ENCODE data around the gene VPS13D. TPM values are rescaled to one million over a fixed set of nuclear protein-coding genes. Genes with fewer than 3 reads are reported as not detected.
"Not testable (repeated sequence)": the region's sequence is repeated elsewhere in the genome, so short reads cannot be mapped to it uniquely, and the experiment has no call there.

Gene VPS13D
- total RNA-seq, 2 experiments from 2014 or later: 32.5 to 39.9 TPM

GRCh38 chr1:12376236-12377045 lies 146.6 kb downstream of the VPS13D start:
- H3K27ac Mint-ChIP-seq: no peak overlapping the region
- H3K36me3 Mint-ChIP-seq (ENCODE audit: low read depth): peaks cover 61% of the 10 kb centered on the region
- CTCF ChIA-PET: interaction anchor here (1.0 kb wide), 1 partner anchor 243 kb away, joined by 5 read pairs; no protein-coding TSS in a partner anchor
- no peaks in the 10 kb centered on the region for H3K27me3 Mint-ChIP-seq (ENCODE audit: low read depth)
- no peak overlapping the region for H3K4me3 Mint-ChIP-seq
- H3K9me3 Mint-ChIP-seq (ENCODE audit: insufficient read depth): no peaks in the 10 kb centered on the region
- POLR2A ChIA-PET: no interaction called here
- DNase-seq (no peak), ATAC-seq (no peak)
- H3K4me1 Mint-ChIP-seq (ENCODE audit: low read depth): peaks cover 11% of the 10 kb centered on the region

- no peaks in the 10 kb centered on the region for H3K27me3 Mint-ChIP-seq (ENCODE audit: low read depth)
- CTCF ChIA-PET: interaction anchor here (1.0 to 1.5 kb wide), 2 partner anchors 47 to 70 kb away, joined by 3 to 4 read pairs; no protein-coding TSS in a partner anchor
- H3K4me3 Mint-ChIP-seq: no peak overlapping the region
- POLR2A ChIA-PET: interaction anchor here (0.9 kb wide), 1 partner anchor 472 kb away, joined by 3 read pairs; no protein-coding TSS in a partner anchor
- H3K27ac Mint-ChIP-seq: no peak overlapping the region
- peaks cover 74% of the 10 kb centered on the region for H3K36me3 Mint-ChIP-seq (ENCODE audit: low read depth)
- H3K4me1 Mint-ChIP-seq (ENCODE audit: low read depth): peaks cover 31% of the 10 kb centered on the region
- DNase-seq: no peak
- ATAC-seq: no peak
- H3K9me3 Mint-ChIP-seq (ENCODE audit: insufficient read depth): peaks cover 9% of the 10 kb centered on the region
Observed at GRCh38 chr1:12380326-12381249, 150.8 kb downstream of the VPS13D start.

- CTCF ChIA-PET: interaction anchor here (0.8 to 1.3 kb wide), 2 partner anchors 27 to 276 kb away, joined by 3 read pairs; no protein-coding TSS in a partner anchor
- Mint-ChIP-seq H3K27me3 (ENCODE audit: low read depth) (no peaks in the 10 kb centered on the region), H3K27ac (no peak overlapping the region), H3K9me3 (ENCODE audit: insufficient read depth) (peaks cover 33% of the 10 kb centered on the region), H3K4me3 (no peak overlapping the region), H3K4me1 (ENCODE audit: low read depth) (peaks cover 35% of the 10 kb centered on the region), H3K36me3 (ENCODE audit: low read depth) (peaks cover 84% of the 10 kb centered on the region)
- ATAC-seq (no peak), DNase-seq (no peak)
- POLR2A ChIA-PET: interaction anchor here (0.7 kb wide), 1 partner anchor 21 kb away, joined by 3 read pairs; no protein-coding TSS in a partner anchor
Observed at GRCh38 chr1:12383001-12383400, 153.2 kb downstream of the VPS13D start.

GRCh38 chr1:12383786-12384185 lies 154.0 kb downstream of the VPS13D start:
- H3K4me3 Mint-ChIP-seq: no peak overlapping the region
- CTCF ChIA-PET: interaction anchor here (0.8 to 4.1 kb wide), 2 partner anchors 25 to 28 kb away, joined by 3 to 18 read pairs; no protein-coding TSS in a partner anchor

GRCh38 chr1:12384836-12385456 lies 155.1 kb downstream of the VPS13D start:
- Mint-ChIP-seq H3K27ac (peak overlapping the region; percentile 70), H3K27me3 (ENCODE audit: low read depth) (no peaks in the 10 kb centered on the region), H3K4me1 (ENCODE audit: low read depth) (peaks cover 35% of the 10 kb centered on the region), H3K9me3 (ENCODE audit: insufficient read depth) (peaks cover 46% of the 10 kb centered on the region), H3K36me3 (ENCODE audit: low read depth) (peaks cover 86% of the 10 kb centered on the region), H3K4me3 (no peak overlapping the region)
- CTCF ChIA-PET: interaction anchor here (0.6 to 4.1 kb wide), 9 partner anchors 14 to 235 kb away, joined by 3 to 18 read pairs (median 4); no protein-coding TSS in a partner anchor
- POLR2A ChIA-PET: interaction anchor here (0.7 to 2.0 kb wide), 7 partner anchors 25 to 477 kb away, joined by 3 to 12 read pairs (median 4); partner anchors contain the start of gene DHRS3
- ATAC-seq: peak; percentile 55
- peak; percentile 54 for DNase-seq

More at GRCh38 chr1:12383786-12384185, 154.0 kb downstream of the VPS13D start:
- peaks cover 84% of the 10 kb centered on the region for H3K36me3 Mint-ChIP-seq (ENCODE audit: low read depth)
- DNase-seq (no peak), ATAC-seq (no peak)
- peaks cover 41% of the 10 kb centered on the region for H3K9me3 Mint-ChIP-seq (ENCODE audit: insufficient read depth)
- peak overlapping the region; percentile 50 for H3K27ac Mint-ChIP-seq
- H3K4me1 Mint-ChIP-seq (ENCODE audit: low read depth): peaks cover 35% of the 10 kb centered on the region
- no peaks in the 10 kb centered on the region for H3K27me3 Mint-ChIP-seq (ENCODE audit: low read depth)
- POLR2A ChIA-PET: interaction anchor here (1.4 to 2.0 kb wide), 2 partner anchors 234 to 476 kb away, joined by 4 to 12 read pairs; partner anchors contain the start of gene DHRS3

- ChIA-PET CTCF (interaction anchor here (1.9 to 4.1 kb wide), 3 partner anchors 22 to 234 kb away, joined by 4 to 18 read pairs (median 8); no protein-coding TSS in a partner anchor), POLR2A (interaction anchor here (1.0 kb wide), 2 partner anchors 48 to 125 kb away, joined by 3 to 11 read pairs; no protein-coding TSS in a partner anchor)
- no peaks in the 10 kb centered on the region for H3K27me3 Mint-ChIP-seq (ENCODE audit: low read depth)
- H3K4me1 Mint-ChIP-seq (ENCODE audit: low read depth): peaks cover 39% of the 10 kb centered on the region
- no peak overlapping the region for H3K4me3 Mint-ChIP-seq
- peak overlapping the region; percentile 76 for H3K27ac Mint-ChIP-seq
- peaks cover 46% of the 10 kb centered on the region for H3K9me3 Mint-ChIP-seq (ENCODE audit: insufficient read depth)
- DNase-seq (no peak), ATAC-seq (no peak)
- H3K36me3 Mint-ChIP-seq (ENCODE audit: low read depth): peaks cover 89% of the 10 kb centered on the region
Observed at GRCh38 chr1:12386130-12386529, 156.3 kb downstream of the VPS13D start.

- Mint-ChIP-seq H3K4me1 (ENCODE audit: low read depth) (peaks cover 38% of the 10 kb centered on the region), H3K27ac (no peak overlapping the region), H3K27me3 (ENCODE audit: low read depth) (no peaks in the 10 kb centered on the region), H3K36me3 (ENCODE audit: low read depth) (peaks cover 86% of the 10 kb centered on the region), H3K9me3 (ENCODE audit: insufficient read depth) (peaks cover 46% of the 10 kb centered on the region), H3K4me3 (no peak overlapping the region)
- POLR2A ChIA-PET: no interaction called here
- ATAC-seq (no peak), DNase-seq (no peak)
- CTCF ChIA-PET: interaction anchor here (0.8 to 4.1 kb wide), 3 partner anchors 21 to 52 kb away, joined by 3 to 18 read pairs (median 4); no protein-coding TSS in a partner anchor
Observed at GRCh38 chr1:12387641-12388040, 157.8 kb downstream of the VPS13D start.

GRCh38 chr1:12390296-12390695 lies 160.5 kb downstream of the VPS13D start:
- peaks cover 19% of the 10 kb centered on the region for H3K4me1 Mint-ChIP-seq (ENCODE audit: low read depth)

GRCh38 chr1:12397462-12398450 lies 167.9 kb downstream of the VPS13D start:
- POLR2A ChIA-PET: no interaction called here
- H3K27ac Mint-ChIP-seq: peak overlapping the region; percentile 64
- no peak overlapping the region for H3K4me3 Mint-ChIP-seq

More at GRCh38 chr1:12390296-12390695, 160.5 kb downstream of the VPS13D start:
- ATAC-seq; H3K4me3 Mint-ChIP-seq; DNase-seq; POLR2A ChIA-PET; H3K27me3 Mint-ChIP-seq (ENCODE audit: low read depth); H3K27ac Mint-ChIP-seq; CTCF ChIA-PET: not testable (repeated sequence)
- Mint-ChIP-seq H3K9me3 (ENCODE audit: insufficient read depth) (peaks cover 48% of the 10 kb centered on the region), H3K36me3 (ENCODE audit: low read depth) (peaks cover 84% of the 10 kb centered on the region)

GRCh38 chr1:12398479-12398878 lies 168.6 kb downstream of the VPS13D start:
- Mint-ChIP-seq H3K4me3 (no peak overlapping the region), H3K36me3 (ENCODE audit: low read depth) (peaks cover 47% of the 10 kb centered on the region), H3K27ac (peak overlapping the region; percentile 61), H3K27me3 (ENCODE audit: low read depth) (no peaks in the 10 kb centered on the region), H3K4me1 (ENCODE audit: low read depth) (peaks cover 26% of the 10 kb centered on the region), H3K9me3 (ENCODE audit: insufficient read depth) (peaks cover 10% of the 10 kb centered on the region)
- ChIA-PET CTCF (interaction anchor here (1.0 to 1.7 kb wide), 4 partner anchors 9 to 84 kb away, joined by 3 to 8 read pairs (median 4); no protein-coding TSS in a partner anchor), POLR2A (interaction anchor here (0.7 kb wide), 1 partner anchor 491 kb away, joined by 3 read pairs; no protein-coding TSS in a partner anchor)
- DNase-seq: no peak
- no peak for ATAC-seq

More at GRCh38 chr1:12397462-12398450, 167.9 kb downstream of the VPS13D start:
- CTCF ChIA-PET: interaction anchor here (1.0 to 1.7 kb wide), 5 partner anchors 10 to 261 kb away, joined by 3 to 8 read pairs (median 4); no protein-coding TSS in a partner anchor
- peaks cover 10% of the 10 kb centered on the region for H3K9me3 Mint-ChIP-seq (ENCODE audit: insufficient read depth)
- peaks cover 26% of the 10 kb centered on the region for H3K4me1 Mint-ChIP-seq (ENCODE audit: low read depth)
- H3K36me3 Mint-ChIP-seq (ENCODE audit: low read depth): peaks cover 48% of the 10 kb centered on the region
- no peaks in the 10 kb centered on the region for H3K27me3 Mint-ChIP-seq (ENCODE audit: low read depth)
- ATAC-seq (peak; percentile 44), DNase-seq (no peak)
